Upper lobe of left lung (tissue), 4 donors: Measurements from ENCODE around the gene ANXA6.

ENCODE experiments used
- EP300 ChIP-seq, 4 donors: sonication (generic); formaldehyde crosslinking; IDR thresholded peaks; one replicate each; pipeline ENCODE4 v1.5.1; 2017; ENCODE audit warnings: antibody characterized with exemption in 4 of 4, control low read depth in 2 of 4
- POLR2A ChIP-seq, 4 donors: fragments of 450-650 bp; IDR thresholded peaks; one replicate each; pipeline ENCODE4 v1.5.1; 2016 to 2017; ENCODE audit warnings: antibody characterized with exemption in 4 of 4, mild to moderate bottlenecking in 2 of 4
- POLR2AphosphoS5 ChIP-seq, 2 donors: sonication (generic); formaldehyde crosslinking; IDR thresholded peaks; one replicate each; pipeline ENCODE4 v1.5.1; 2017; ENCODE audit warnings: antibody characterized with exemption in 2 of 2
- TF ChIP-seq, protein P1 (sequence below), 6 experiments: fragments of 450-650 bp in 4 of 6; fragments of 200-600 bp in 2 of 6; sonication (generic) in 2 of 6; IDR thresholded peaks; one replicate each; pipeline ENCODE4 v1.5.1; 2016 to 2019; ENCODE audit warnings: antibody characterized with exemption in 6 of 6

GRCh38 chr5:151062405-151063141 lies 95.0 kb downstream of the ANXA6 start:
- no peak for TF ChIP-seq POLR2A (IDR thresholded peaks at IDR 0.05)
- TF ChIP-seq, protein P1, sequence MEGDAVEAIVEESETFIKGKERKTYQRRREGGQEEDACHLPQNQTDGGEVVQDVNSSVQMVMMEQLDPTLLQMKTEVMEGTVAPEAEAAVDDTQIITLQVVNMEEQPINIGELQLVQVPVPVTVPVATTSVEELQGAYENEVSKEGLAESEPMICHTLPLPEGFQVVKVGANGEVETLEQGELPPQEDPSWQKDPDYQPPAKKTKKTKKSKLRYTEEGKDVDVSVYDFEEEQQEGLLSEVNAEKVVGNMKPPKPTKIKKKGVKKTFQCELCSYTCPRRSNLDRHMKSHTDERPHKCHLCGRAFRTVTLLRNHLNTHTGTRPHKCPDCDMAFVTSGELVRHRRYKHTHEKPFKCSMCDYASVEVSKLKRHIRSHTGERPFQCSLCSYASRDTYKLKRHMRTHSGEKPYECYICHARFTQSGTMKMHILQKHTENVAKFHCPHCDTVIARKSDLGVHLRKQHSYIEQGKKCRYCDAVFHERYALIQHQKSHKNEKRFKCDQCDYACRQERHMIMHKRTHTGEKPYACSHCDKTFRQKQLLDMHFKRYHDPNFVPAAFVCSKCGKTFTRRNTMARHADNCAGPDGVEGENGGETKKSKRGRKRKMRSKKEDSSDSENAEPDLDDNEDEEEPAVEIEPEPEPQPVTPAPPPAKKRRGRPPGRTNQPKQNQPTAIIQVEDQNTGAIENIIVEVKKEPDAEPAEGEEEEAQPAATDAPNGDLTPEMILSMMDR (IDR thresholded peaks at IDR 0.05): no peak
- no peak for TF ChIP-seq POLR2AphosphoS5 (IDR thresholded peaks at IDR 0.05)
- TF ChIP-seq EP300 (IDR thresholded peaks at IDR 0.05): no peak
